Kidney tubule cell (primary cell): Measurements from ENCODE around the gene GPR158.
"Not testable (repeated sequence)": the region's sequence is repeated elsewhere in the genome, so short reads cannot be mapped to it uniquely, and the experiment has no call there.

ENCODE experiments used
- DNase-seq: peaks from one replicate; pipeline ENCODE4 v3.0.0-alpha.2; 2018; ENCODE audit warnings: low spot score

GPR158 gene

DNA sequence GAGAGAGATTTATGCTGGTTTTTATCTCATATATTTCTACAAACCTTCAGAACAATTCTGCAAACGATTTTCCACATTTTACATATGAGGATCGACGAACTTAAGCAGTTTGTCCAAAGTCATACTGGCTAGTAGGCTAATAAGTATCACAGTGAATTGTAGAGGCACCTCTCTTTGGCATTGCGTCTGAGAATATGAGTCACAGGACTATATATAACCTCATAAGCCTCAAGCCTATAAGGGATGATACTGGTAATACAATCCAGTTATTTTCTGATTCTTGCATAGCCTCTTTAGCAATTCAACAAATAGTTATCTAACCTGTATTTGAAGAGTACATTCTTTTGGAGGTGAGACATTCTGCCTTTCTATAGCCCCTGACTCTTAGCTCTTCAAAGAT, 129.8 kb downstream of the GPR158 start:
- DNase-seq = no peak

GRCh38 chr10:25306386-25306785, 131.6 kb downstream of the GPR158 start:
- no peak for DNase-seq

DNA sequence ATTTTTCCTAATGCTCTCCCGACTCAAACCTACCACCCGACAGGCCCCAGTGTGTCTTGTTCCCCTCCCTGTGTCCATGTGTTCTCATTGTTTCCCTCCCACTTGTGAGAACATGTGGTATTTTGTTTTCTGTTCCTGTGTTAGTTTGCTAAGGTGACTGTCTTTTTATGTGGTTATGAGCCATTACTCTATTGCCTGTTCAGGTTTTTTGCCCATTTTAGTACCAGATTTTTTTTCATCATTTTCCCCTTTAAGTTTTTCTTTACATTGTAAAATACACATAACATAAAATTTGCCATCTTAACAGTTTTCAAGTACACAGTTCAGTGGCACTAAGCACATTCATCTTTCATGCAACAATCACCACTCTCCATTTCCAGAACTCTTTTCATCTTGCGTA, 133.5 kb downstream of the GPR158 start:
- no peak for DNase-seq

DNA sequence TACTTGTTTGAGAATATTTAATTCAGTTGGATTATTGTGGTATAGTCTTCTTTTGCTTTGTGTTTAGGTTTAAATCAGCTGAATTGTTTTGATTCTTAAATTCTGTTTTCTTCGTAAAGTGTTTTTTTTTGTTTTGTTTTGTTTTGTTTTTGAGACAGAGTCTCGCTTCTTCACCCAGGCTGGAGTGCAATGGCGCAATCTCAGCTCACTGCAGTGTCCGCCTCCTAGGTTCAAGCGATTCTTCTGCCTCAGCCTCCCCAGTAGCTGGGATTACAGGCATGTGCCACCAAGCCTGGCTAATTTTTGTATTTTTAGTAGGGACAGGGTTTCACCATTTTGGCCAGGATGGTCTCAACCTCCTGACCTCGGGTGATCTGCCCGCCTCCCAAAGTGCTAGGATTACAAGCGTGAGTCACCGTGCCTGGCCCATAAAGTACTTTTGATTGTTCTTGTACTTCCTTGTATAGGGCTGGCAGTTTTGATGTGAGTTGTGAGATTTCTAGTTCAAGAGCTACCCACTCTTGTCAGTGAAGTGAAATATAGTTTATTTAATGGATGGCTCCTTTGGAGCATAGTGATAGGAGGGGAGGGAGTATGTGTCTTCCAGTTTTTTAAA, 142.9 kb downstream of the GPR158 start:
- not testable (repeated sequence) for DNase-seq

GRCh38 chr10:25327273-25327672, 152.5 kb downstream of the GPR158 start:
- no peak for DNase-seq

DNA sequence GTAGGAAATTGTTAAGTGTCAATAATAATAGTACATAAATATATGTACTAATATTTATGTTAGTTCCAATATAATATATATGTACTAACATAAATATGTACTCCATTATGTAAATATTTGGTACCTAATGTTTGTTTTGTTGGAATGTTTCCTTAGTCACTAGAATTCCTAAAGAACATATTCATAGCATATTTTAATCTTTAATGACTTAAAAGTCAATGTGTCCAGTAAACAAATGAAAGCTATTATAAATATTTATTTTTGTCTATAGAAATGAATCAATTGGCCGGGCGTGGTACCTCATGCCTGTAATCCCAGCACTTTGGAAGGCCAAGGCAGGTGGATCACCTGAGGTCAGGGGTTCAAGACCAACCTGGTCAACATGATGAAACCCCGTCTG, 153.6 kb downstream of the GPR158 start:
- no peak for DNase-seq

DNA sequence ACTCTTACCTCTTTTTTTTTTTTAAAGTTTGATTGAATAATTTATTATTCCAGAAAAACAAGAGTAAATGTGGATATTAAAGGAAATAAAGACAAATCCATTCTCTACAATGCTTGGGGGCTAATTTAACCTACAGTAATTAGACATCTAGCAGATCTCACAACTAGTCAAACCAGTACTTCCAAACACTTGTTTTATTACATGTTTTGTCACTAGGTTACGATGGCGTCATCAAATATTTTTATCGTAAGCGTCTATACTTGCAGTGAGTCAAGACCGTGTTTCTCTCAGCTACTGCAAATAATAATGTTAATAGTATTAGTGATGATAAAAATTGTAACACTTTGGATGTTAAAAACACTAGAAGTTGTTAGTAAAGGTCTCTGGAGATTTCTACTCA, 154.8 kb downstream of the GPR158 start:
- DNase-seq = not testable (repeated sequence)

DNA sequence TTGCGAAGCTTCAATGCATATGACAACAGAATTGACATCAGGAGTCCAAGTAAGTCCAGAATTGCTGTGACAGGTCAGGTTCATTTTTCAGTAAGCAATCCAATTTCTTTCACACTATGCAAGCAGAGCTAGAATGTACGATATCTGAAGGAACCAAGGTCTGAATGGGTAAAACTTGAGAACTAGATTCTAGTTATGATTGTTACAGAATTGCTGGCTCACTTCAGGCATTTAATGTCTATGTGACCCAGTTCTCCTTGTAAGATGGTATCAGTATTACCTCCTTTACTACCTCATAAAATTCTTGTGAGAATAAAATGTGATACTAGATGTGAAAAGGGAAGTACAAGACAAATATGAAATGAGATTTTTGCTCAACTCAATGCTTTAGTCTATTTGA, 159.6 kb downstream of the GPR158 start:
- no peak for DNase-seq

DNA sequence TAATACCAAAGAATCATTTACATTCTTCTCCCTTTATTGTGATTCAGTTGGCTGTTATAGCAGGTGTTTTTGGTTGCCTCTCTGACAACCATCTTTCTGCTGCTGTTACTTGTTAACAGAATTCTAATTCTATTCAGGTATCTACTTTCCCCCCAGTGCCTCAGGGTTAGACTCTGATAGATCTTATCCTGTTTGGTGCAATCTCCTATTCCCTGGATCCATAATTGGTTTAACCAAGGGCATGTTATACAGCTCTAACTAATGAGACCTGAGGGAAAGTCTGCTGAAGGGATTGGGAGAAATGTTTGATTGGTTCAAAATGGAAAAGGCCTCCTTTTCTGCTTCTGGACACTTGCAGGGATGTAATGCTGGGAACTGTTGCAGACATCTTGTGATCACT, 161.5 kb downstream of the GPR158 start:
- no peak for DNase-seq

DNA sequence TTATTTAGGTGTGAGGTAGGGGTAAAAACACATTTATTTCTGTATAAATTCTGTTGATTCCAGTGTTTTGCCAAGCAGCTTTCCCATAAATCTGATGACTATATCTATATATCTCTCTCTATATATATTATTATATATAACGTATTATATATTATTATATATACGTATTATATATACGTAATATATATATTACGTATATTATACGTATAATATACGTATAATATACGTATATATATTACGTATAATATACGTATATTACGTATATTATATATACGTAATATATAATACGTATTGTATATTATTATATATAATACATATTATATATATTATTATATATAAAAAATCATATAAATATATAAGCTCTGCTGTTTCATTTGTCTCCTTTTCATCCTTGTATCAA, 163.5 kb downstream of the GPR158 start:
- no peak for DNase-seq

- DNase-seq = no peak
Measured at GRCh38 chr10:25339966-25340365, 165.2 kb downstream of the GPR158 start.

- DNase-seq = no peak
Measured at GRCh38 chr10:25349520-25349919, 174.7 kb downstream of the GPR158 start.

DNA sequence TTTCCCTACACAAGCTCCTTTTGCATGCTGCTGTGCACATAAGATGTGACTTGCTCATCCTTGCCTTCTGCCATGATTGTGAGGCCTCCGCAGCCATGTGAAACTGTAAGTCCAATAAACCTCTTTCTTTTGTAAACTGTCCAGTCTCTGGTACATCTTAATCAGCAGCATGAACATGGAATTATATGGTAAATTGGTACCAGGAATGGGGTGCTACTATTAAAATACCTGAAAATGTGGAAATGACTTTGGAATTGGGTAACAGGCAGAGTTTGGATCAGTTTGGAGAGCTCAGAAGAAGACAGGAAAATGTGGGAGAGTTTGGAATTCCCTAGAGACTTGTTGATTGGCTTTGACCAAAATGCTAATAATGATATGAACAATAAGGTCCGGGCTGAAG, 181.8 kb downstream of the GPR158 start:
- no peak for DNase-seq

DNA sequence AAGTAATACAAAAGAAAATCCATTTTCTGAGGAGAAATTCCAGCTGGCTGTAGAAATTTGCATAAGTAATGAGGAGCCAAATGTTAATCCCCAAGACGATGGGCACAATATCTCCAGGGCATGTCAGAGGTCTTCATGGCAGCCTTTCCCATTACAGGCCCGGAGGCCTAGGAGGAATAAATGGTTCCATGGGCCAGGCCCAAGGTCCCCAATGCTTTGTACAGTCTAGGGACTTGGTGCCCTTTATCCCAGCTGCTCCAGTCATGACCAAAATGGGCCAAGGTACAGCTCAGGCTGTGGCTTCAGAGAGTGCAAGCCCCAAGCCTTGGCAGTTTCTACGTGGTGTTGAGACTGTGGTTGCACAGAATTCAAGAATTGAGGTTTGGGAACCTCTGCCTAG, 182.5 kb downstream of the GPR158 start:
- DNase-seq = no peak

DNA sequence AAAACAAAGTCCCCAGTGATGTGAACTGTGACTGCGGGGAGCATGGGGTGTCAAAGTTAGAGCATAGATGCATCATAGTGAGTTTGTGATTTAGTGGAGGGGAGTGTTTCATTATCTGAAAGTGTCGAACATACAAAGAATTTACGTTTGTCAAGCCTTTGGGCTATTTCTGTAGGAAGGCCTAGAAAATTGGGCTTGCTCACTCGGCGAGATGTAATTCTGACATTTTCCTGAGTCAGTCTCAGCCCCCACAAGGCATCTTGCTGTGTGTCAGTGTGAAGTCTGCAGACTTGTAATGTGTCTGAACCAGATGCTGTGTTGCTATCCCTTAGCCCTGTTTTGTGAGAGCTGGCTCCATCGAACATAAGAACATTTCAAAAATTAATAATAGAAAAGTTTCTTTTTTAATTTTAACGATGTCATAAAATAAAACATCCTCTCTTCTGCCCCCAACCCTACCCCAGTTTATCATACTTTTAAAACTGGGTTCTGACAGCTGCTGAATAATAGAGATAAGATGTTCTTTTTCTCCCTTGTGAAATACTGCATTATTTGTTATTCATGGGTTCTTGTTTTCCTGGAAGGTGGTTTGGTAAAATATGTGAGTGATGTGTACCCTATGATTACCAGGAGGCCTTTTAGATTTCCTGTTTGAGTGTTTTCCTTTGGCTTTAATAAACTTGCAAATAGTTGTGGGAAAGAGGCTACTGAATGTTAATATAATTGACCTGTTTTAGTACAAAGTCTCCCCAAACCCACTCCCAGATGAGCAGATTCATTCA, 207.4 kb downstream of the GPR158 start:
- no peak for DNase-seq

DNA sequence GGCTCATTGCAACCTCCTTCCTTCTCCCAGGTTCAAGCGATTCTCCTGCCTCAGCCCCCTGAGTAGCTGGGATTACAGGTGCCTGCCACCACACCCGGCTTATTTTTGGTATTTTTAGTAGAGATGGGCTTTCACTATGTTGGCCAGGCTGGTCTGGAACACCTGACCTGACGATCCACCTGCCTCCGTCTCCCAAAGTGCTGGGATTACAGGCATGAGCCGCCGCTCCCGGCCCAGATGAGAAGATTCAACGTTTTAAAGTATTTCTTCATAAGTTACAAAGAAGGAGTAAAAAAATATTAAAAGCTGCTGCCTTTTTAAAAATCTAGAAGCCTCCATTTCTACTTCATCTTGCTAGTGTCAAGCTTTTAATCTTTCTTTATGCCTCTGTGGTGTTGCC, 208.1 kb downstream of the GPR158 start:
- not testable (repeated sequence) for DNase-seq

DNA sequence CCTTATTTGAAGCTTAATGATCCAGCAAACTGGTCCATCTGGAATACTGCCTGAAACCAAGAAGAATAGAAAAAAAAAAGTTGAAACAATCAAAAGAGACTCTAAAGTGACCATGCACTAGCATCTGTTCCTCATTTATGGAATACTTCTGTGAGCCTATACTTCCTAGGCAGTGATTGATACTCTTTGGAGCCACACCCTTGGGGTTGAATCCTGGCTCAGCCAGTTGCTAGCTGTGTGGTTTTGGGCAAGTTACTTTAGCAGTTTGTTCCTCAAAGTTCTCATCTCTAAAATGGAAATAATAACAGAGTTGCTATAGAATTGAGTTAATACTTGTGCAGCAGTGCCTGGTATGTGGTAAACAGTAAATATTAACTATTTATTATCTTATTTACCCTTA, 208.9 kb downstream of the GPR158 start:
- no peak for DNase-seq

DNA sequence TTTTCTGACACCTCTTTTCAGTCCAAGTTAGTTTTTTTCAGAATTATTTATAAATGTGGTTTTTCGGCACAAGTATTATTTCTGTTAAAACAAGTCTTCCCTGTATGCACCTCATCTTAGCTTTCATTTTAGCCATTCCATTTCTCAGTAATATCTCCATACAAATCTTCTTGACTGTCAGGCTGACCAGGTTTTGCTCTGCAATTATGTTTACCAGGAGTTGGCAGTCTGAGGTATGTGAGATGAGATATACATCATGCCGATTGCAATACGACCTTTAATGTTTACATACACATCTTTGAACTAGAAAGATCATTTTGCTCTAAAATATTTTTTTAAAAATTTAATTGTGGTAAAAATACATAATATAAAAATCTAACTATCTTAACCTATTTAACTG, 209.8 kb downstream of the GPR158 start:
- no peak for DNase-seq

DNA sequence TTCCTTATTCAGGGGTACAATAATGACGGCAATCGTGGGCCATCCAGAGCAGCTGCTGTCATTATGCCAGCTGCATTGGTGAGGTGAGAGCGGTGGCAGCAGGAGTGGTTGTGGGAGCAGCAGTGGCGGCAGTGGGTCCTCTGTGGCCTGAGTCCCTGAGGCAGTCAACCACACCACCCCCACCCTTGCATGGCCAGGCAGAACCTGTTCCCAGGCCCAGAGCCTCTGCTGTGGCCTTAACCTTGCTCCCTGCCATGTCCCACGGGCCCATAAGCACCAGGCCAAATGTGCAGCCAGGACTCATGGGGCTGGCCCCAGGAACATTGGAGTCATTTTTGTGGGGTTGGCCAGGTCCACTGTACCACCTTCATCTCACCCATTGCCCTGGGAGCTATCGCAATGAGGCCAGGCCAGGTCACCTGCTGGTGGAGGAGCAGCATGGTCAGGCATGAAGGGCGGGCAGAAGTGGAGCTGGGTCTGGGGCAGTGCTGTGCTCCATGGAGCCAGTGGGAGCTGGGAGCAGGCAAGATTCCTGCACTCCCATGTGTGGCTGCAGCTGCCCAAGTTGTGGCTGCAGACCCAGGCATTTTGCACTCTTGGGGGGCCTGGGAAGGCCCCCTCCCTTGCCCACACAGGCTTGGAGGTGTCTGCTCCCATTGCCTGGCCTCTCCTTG, 213.5 kb downstream of the GPR158 start:
- DNase-seq = no peak

GRCh38 chr10:25388862-25389206, 214.0 kb downstream of the GPR158 start:
- DNase-seq = no peak

DNA sequence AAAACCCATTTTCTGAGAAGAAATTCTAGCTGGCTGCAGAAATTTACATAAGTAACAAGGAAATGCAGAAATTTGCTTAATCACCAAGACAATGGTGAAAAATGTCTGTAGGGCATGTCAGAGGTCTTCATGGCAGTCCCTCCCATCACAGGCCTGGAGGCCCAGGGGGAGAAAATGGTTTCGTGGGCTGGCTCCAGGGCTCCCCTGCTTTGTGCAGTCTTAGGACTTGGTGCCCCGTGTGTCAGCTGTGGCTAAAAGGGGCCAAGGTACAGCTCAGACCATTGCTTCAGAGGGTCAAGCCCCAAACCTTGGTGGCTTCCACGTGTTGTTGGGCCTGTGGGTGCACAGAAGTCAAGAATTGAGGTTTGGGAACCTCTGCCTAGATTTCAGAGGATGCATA, 215.9 kb downstream of the GPR158 start:
- DNase-seq = no peak

- DNase-seq = no peak
Measured at GRCh38 chr10:25392132-25392531, 217.3 kb downstream of the GPR158 start.

GRCh38 chr10:25393621-25394020, 218.8 kb downstream of the GPR158 start:
- DNase-seq = no peak

GRCh38 chr10:25398680-25399079, 223.9 kb downstream of the GPR158 start:
- DNase-seq = no peak
